Esophagus muscularis mucosa (tissue), 4 donors: ENCODE data around the gene FKTN. TPM values are rescaled to one million over a fixed set of nuclear protein-coding genes. Genes with fewer than 3 reads are reported as not detected.
A peak's percentile ranks its signal among the peaks of the same experiment; 100 is the strongest.

Source experiments
- DNase-seq: peaks from one replicate; pipeline ENCODE4 v3.0.0-alpha.2; 2017; ENCODE audit errors: extremely low spot score
- H3K27ac ChIP-seq, 4 donors: fragments of 200-600 bp; sonication (generic); replicated peaks in 1 of 4; 1 replicate in 3 of 4; 2 replicates in 1 of 4; pipeline ENCODE4 v1.5.1; 2016 to 2019; ENCODE audit warnings: mild to moderate bottlenecking in 1 of 4
- H3K27me3 ChIP-seq, 4 donors: fragments of 200-600 bp; sonication (generic); one replicate each; pipeline versions ENCODE4 v1.5.1 to v1.6.0; 2016 to 2019
- H3K36me3 ChIP-seq, 4 donors: fragments of 200-600 bp; sonication (generic); one replicate each; pipeline ENCODE4 v1.5.1; 2016 to 2019
- H3K4me1 ChIP-seq, 4 donors: fragments of 200-600 bp; sonication (generic); one replicate each; pipeline ENCODE4 v1.5.1; 2016 to 2019
- H3K4me3 ChIP-seq, 4 donors: fragments of 200-600 bp; sonication (generic); 1 replicate in 2 of 4; 2 replicates in 2 of 4; pipeline ENCODE4 v1.5.1; 2016 to 2019; ENCODE audit warnings: mild to moderate bottlenecking in 4 of 4, moderate library complexity in 1 of 4
- H3K9me3 ChIP-seq, 4 donors: fragments of 200-600 bp; sonication (generic); 1 replicate in 3 of 4; 2 replicates in 1 of 4; pipeline ENCODE4 v1.5.1; 2016 to 2019
- CTCF ChIP-seq, 3 experiments: fragments of 200-600 bp in 2 of 3; fragments of 450-650 bp in 1 of 3; sonication (generic) in 2 of 3; IDR thresholded peaks; one replicate each; pipeline ENCODE4 v1.5.1; 2017 to 2019; ENCODE audit warnings: antibody characterized with exemption in 3 of 3, mild to moderate bottlenecking in 2 of 3, moderate library complexity in 1 of 3
- EP300 ChIP-seq: sonication (generic); formaldehyde crosslinking; IDR thresholded peaks from one replicate; pipeline ENCODE4 v1.6.1; 2017; ENCODE audit warnings: antibody characterized with exemption
- POLR2A ChIP-seq: fragments of 450-650 bp; IDR thresholded peaks from one replicate; pipeline ENCODE4 v1.6.1; 2017; ENCODE audit warnings: antibody characterized with exemption, moderate library complexity, mild to moderate bottlenecking, low read depth
- POLR2AphosphoS5 ChIP-seq, 2 donors: sonication (generic); formaldehyde crosslinking; IDR thresholded peaks; one replicate each; pipeline ENCODE4 v1.6.1; 2017; ENCODE audit warnings: antibody characterized with exemption in 2 of 2
- WGBS: methylation state at CpG from one replicate; pipeline ENCODE4 v1.1.5; 2018; 5-methylcytosine and 5-hydroxymethylcytosine counted together
- intact Hi-C: fragments of 100-400 bp; cut with DNase I; formaldehyde crosslinking; loops from one replicate; pipeline ENCODE4 v1.15.1; 2023
- total RNA-seq, 4 donors: library from RNA; depleted of rRNA; stranded (reverse); fragments of >200 nt; gene quantifications; one replicate each; pipeline versions ENCODE4 v1.1.0 to v1.2.1, GENCODE V29; 2016

Gene FKTN
- total RNA-seq, 4 donors from 2014 or later = 5.1 to 21.3 (median 14.7) TPM

DNA sequence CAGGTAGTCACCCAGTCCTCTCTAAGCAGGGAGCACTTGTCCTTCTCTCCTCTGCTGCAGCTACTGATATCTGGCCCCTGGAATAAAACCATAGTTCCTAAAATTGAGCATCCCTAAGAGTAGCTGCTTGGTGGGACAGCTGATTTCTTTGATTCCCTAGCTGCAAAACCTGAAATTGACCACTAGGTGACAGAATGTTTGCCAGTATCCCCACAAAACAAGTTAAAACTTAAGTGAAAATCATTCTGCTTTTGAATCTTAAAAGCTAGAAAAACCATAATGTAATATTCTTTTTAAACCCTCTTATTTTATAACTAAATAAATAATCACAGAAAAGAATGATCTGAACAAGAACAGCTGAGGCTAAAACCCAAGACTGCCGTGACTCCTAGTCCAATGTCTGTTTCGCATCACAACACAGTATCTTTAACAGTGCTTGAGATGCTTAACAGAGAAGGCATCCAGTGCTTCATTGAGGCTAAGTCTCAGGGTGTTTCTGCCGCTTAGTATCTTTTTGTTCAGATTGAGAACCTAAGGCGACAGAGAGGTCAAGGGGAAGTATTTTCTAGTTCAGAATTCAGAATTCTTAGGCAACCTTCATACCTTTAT is 80.0 kb downstream of the FKTN start:
- DNase-seq = no peak
- H3K36me3 ChIP-seq = peaks cover 16 to 75% (median 32%) of the 10 kb centered on the region in 4 donors
- TF ChIP-seq POLR2AphosphoS5 (IDR thresholded peaks at IDR 0.05) (no peak), EP300 (no peak), POLR2A (no peak), CTCF (IDR thresholded peaks at IDR 0.05) (peak in 1 of 3 experiments; percentile 36)

DNA sequence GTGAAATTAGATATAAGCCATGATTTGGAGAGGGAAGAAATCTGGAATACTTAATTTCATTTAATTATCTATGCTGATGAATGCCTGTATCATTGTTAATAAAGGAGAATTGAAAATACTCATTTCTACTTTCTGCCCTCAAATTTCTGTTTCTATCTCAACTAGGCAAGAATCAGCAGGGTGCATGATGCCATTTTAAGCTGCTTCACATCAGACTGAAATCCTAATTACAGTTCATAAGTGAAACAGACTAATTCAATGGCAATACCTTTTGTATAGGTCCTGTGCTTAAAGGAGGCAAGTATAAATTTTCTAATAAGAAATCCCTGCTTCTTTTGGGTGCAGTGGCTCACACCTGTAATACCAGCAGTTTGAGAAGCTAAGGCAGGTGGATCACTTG is 82.0 kb downstream of the FKTN start:
- Histone ChIP-seq H3K36me3 (peaks cover 8 to 60% (median 26%) of the 10 kb centered on the region in 4 donors), H3K4me3 (no peak overlapping the region), H3K27me3 (no peaks in the 10 kb centered on the region), H3K4me1 (no peaks in the 10 kb centered on the region), H3K9me3 (peaks cover 0 to 19% (median 3%) of the 10 kb centered on the region in 4 donors), H3K27ac (no peak overlapping the region)
- TF ChIP-seq CTCF (IDR thresholded peaks at IDR 0.05) = no peak
- intact Hi-C loops = no loop called here
- DNase-seq = no peak

More for the DNA sequence above, 80.0 kb downstream of the FKTN start:
- 92% methylated on average over 4 of the region's 4 CpGs for WGBS
- no peak overlapping the region for H3K27ac ChIP-seq
- no peaks in the 10 kb centered on the region for H3K4me1 ChIP-seq
- no peaks in the 10 kb centered on the region for H3K27me3 ChIP-seq
- peaks cover 0 to 19% (median 3%) of the 10 kb centered on the region in 4 donors for H3K9me3 ChIP-seq
- no peak overlapping the region for H3K4me3 ChIP-seq
- intact Hi-C loops = no loop called here

GRCh38 chr9:105643795-105644194 is 85.9 kb downstream of the FKTN start:
- no peak for TF ChIP-seq POLR2A
- TF ChIP-seq CTCF (IDR thresholded peaks at IDR 0.05) = no peak
- TF ChIP-seq POLR2AphosphoS5 (IDR thresholded peaks at IDR 0.05) = no peak
- no peak for TF ChIP-seq EP300
- Histone ChIP-seq H3K27ac (no peak overlapping the region), H3K27me3 (no peaks in the 10 kb centered on the region), H3K36me3 (peaks cover 1 to 26% (median 10%) of the 10 kb centered on the region in 4 donors), H3K4me3 (no peak overlapping the region), H3K4me1 (no peaks in the 10 kb centered on the region), H3K9me3 (peaks cover 0 to 19% (median 3%) of the 10 kb centered on the region in 4 donors)
- intact Hi-C loops = no loop called here
- DNase-seq = no peak

- no peak for DNase-seq
- WGBS = 89% methylated on average over 6 of the region's 7 CpGs
- H3K27ac ChIP-seq = no peak overlapping the region
Measured at GRCh38 chr9:105646879-105647594, 89.1 kb downstream of the FKTN start.

More at GRCh38 chr9:105646879-105647594, 89.1 kb downstream of the FKTN start:
- H3K9me3 ChIP-seq = peaks cover 0 to 8% (median 0%) of the 10 kb centered on the region in 4 donors
- no peak overlapping the region for H3K4me3 ChIP-seq
- TF ChIP-seq CTCF (IDR thresholded peaks at IDR 0.05) = no peak
- no peak for TF ChIP-seq POLR2A
- TF ChIP-seq EP300 = no peak
- no peak for TF ChIP-seq POLR2AphosphoS5 (IDR thresholded peaks at IDR 0.05)
- H3K27me3 ChIP-seq = no peaks in the 10 kb centered on the region
- H3K36me3 ChIP-seq = no peaks in the 10 kb centered on the region
- no peaks in the 10 kb centered on the region for H3K4me1 ChIP-seq
- intact Hi-C loops = no loop called here
